SU-DHL-6 (cell line): Measurements from ENCODE around the gene ATP5IF1.

Source experiments
- EZH2phosphoT487 ChIP-seq: fragments of 200-600 bp; sonication (generic), shearing (Covaris generic); conservative IDR thresholded peaks from 2 replicates; pipeline ENCODE4 v1.6.1; 2018; ENCODE audit warnings: mild to moderate bottlenecking, antibody characterized with exemption, low read length, moderate library complexity, mixed read lengths
- TF ChIP-seq, protein P1 (sequence below): fragments of 200-600 bp; sonication (generic); IDR thresholded peaks from one replicate; pipeline ENCODE4 v1.5.1; 2017; ENCODE audit warnings: antibody characterized with exemption, mild to moderate bottlenecking, low read length, moderate library complexity; ENCODE audit not compliant: insufficient read depth, poor library complexity, severe bottlenecking

DNA sequence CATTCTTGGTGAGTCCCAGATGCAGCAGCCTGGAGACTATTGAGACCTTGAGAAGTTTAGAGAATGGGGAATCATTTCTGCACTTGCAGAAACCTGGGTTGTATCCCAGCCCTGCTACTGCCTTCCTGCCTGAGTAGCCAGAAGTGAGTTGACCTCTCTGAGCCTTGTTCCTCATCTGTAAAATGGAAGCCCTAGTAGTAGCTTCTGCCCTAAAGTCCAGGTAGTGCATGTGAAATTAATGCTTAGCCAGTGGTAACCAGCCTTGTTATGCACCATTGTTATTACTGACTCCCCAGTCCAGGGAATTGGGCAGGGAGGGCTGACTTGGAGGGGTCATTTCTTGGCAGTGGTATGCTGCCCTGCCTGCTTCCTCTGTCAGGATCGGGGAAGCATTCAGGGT, 29.0 kb downstream of the ATP5IF1 start:
- TF ChIP-seq, protein P1, sequence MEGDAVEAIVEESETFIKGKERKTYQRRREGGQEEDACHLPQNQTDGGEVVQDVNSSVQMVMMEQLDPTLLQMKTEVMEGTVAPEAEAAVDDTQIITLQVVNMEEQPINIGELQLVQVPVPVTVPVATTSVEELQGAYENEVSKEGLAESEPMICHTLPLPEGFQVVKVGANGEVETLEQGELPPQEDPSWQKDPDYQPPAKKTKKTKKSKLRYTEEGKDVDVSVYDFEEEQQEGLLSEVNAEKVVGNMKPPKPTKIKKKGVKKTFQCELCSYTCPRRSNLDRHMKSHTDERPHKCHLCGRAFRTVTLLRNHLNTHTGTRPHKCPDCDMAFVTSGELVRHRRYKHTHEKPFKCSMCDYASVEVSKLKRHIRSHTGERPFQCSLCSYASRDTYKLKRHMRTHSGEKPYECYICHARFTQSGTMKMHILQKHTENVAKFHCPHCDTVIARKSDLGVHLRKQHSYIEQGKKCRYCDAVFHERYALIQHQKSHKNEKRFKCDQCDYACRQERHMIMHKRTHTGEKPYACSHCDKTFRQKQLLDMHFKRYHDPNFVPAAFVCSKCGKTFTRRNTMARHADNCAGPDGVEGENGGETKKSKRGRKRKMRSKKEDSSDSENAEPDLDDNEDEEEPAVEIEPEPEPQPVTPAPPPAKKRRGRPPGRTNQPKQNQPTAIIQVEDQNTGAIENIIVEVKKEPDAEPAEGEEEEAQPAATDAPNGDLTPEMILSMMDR = no peak
- TF ChIP-seq EZH2phosphoT487 = no peak
